GM12865 (cell line): ENCODE results near the gene SMDT1.

Experiments
- DNase-seq: peaks from one replicate; pipeline ENCODE4 v3.0.0; 2010; ENCODE audit warnings: low read depth
- H3K4me3 ChIP-seq: 2 replicates; pipeline ENCODE4 v1.5.1; 2011; ENCODE audit warnings: mild to moderate bottlenecking, low read depth, low read length, control low read depth
- TF ChIP-seq, protein P1 (sequence below): IDR thresholded peaks from 2 replicates; pipeline ENCODE4 v1.5.1; 2011; ENCODE audit warnings: low read length, control low read depth, low read depth, inconsistent platforms; ENCODE audit not compliant: insufficient read depth; ENCODE audit errors: missing control alignments

The SMDT1 gene

DNA sequence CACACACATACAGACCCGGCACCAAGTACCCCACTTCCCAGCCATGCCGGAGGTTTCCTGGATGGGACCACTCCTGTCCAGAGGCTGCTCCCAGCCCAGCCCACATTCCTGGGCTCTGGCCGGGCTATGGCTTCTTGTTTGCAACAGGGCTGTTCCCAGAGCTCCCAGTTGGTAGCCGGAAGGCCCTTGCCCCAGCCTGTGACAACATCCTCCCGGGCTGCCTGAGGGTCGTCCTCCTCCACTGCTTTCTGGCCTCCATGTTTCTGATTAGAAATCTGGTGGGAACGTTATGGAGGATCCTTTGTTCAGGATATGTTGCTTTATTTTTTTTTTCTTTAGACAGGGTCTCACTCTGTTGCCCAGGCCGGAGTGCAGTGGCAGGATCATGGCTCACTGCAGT, 52.1 kb downstream of the SMDT1 start:
- no peak for DNase-seq
- TF ChIP-seq, protein P1, sequence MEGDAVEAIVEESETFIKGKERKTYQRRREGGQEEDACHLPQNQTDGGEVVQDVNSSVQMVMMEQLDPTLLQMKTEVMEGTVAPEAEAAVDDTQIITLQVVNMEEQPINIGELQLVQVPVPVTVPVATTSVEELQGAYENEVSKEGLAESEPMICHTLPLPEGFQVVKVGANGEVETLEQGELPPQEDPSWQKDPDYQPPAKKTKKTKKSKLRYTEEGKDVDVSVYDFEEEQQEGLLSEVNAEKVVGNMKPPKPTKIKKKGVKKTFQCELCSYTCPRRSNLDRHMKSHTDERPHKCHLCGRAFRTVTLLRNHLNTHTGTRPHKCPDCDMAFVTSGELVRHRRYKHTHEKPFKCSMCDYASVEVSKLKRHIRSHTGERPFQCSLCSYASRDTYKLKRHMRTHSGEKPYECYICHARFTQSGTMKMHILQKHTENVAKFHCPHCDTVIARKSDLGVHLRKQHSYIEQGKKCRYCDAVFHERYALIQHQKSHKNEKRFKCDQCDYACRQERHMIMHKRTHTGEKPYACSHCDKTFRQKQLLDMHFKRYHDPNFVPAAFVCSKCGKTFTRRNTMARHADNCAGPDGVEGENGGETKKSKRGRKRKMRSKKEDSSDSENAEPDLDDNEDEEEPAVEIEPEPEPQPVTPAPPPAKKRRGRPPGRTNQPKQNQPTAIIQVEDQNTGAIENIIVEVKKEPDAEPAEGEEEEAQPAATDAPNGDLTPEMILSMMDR: no peak
- H3K4me3 ChIP-seq: no peak overlapping the region

DNA sequence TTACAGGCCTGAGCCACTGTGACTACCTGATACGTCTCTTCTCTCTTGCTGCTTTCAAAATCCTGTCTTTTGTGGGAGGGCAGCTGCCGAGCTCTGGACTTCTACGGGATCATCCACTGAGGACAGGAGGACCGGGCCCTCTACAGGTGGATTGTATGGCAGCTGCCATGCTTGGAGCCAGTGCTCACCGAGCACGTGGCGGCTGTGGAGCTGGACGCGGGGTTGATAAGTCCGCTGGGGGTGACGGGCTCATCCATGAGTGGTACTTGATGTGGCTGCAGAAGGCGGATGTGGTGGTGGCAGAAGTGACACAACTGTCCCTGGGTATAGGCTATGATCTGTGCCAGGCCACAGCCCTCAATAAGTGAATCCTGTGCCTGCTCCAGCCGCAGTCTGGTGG, 53.0 kb downstream of the SMDT1 start:
- TF ChIP-seq, protein P1: no peak
- no peak for DNase-seq
- H3K4me3 ChIP-seq: no peak overlapping the region
